CD14-positive monocyte (primary cell): ENCODE data around the gene KSR2. TPM values are rescaled to one million over a fixed set of nuclear protein-coding genes. Genes with fewer than 3 reads are reported as not detected.

Source experiments
- DNase-seq, 3 donors: peaks; one replicate each; pipeline ENCODE4 v3.0.0-alpha.2; 2011 to 2022
- H2AFZ ChIP-seq: 2 replicates; pipeline ENCODE4 v1.6.0; 2012; ENCODE audit warnings: mild to moderate bottlenecking, low read depth, low read length, inconsistent platforms; ENCODE audit not compliant: insufficient read depth, poor library complexity, severe bottlenecking
- H3K27ac ChIP-seq, 2 donors: 1 replicate in 1 of 2; 2 replicates in 1 of 2; pipeline ENCODE4 v1.5.1; 2012 to 2013; ENCODE audit warnings: low read length in 2 of 2, control low read depth in 1 of 2, inconsistent platforms in 1 of 2, low read depth in 1 of 2, mild to moderate bottlenecking in 1 of 2
- H3K27me3 ChIP-seq, 2 donors: one replicate each; pipeline versions ENCODE4 v1.6.0 to v1.6.1; 2011 to 2013; ENCODE audit warnings: low read length in 2 of 2; ENCODE audit not compliant: control insufficient read depth in 2 of 2, insufficient read depth in 2 of 2
- H3K36me3 ChIP-seq, 2 donors: replicated peaks in 1 of 2; 1 replicate in 1 of 2; 2 replicates in 1 of 2; pipeline versions ENCODE4 v1.5.1 to v1.6.1; 2012 to 2013; ENCODE audit warnings: low read length in 2 of 2, control low read depth in 1 of 2, inconsistent platforms in 1 of 2, mild to moderate bottlenecking in 1 of 2; ENCODE audit not compliant: insufficient read depth in 2 of 2, control insufficient read depth in 1 of 2
- H3K4me1 ChIP-seq, 2 donors: 1 replicate in 1 of 2; 2 replicates in 1 of 2; pipeline versions ENCODE4 v1.5.1 to v1.6.1; 2012 to 2013; ENCODE audit warnings: low read length in 2 of 2, control low read depth in 1 of 2, inconsistent platforms in 1 of 2, mild to moderate bottlenecking in 1 of 2, moderate library complexity in 1 of 2; ENCODE audit not compliant: insufficient read depth in 2 of 2, control insufficient read depth in 1 of 2
- H3K4me2 ChIP-seq: replicated peaks from 2 replicates; pipeline ENCODE3; 2012; ENCODE audit warnings: low read length, moderate library complexity, mild to moderate bottlenecking; ENCODE audit not compliant: poor library complexity, severe bottlenecking; ENCODE audit errors: extremely low read depth
- H3K4me3 ChIP-seq, 3 experiments: fragments of 200-600 bp in 1 of 3; sonication (generic) in 1 of 3; replicated peaks in 1 of 3; 1 replicate in 2 of 3; 2 replicates in 1 of 3; pipeline ENCODE4 v1.5.1; 2011 to 2013; ENCODE audit warnings: low read length in 3 of 3, mild to moderate bottlenecking in 3 of 3, control low read depth in 2 of 3, low read depth in 2 of 3, inconsistent platforms in 1 of 3, moderate library complexity in 1 of 3
- H3K79me2 ChIP-seq: 2 replicates; pipeline ENCODE4 v1.6.0; 2012; ENCODE audit warnings: mild to moderate bottlenecking, control low read depth, inconsistent platforms, low read length, moderate library complexity; ENCODE audit not compliant: insufficient read depth
- H3K9ac ChIP-seq: 2 replicates; pipeline ENCODE4 v1.6.0; 2017; ENCODE audit warnings: low read length, mild to moderate bottlenecking; ENCODE audit not compliant: insufficient read depth, poor library complexity, severe bottlenecking
- H3K9me3 ChIP-seq, 2 donors: replicated peaks in 1 of 2; 1 replicate in 1 of 2; 2 replicates in 1 of 2; pipeline versions ENCODE4 v1.5.1 to v1.6.1; 2012 to 2013; ENCODE audit warnings: low read length in 2 of 2, control low read depth in 1 of 2; ENCODE audit not compliant: control insufficient read depth in 1 of 2, insufficient read depth in 1 of 2
- H4K20me1 ChIP-seq: 2 replicates; pipeline ENCODE4 v1.6.0; 2012; ENCODE audit warnings: mild to moderate bottlenecking, low read length, control low read depth, moderate library complexity; ENCODE audit not compliant: insufficient read depth
- H3K27ac Mint-ChIP-seq, 7 donors: one replicate each; pipeline ENCODE4 v1.8.0; 2020; ENCODE audit warnings: mild to moderate bottlenecking in 7 of 7, mixed read lengths in 7 of 7, moderate library complexity in 6 of 7, inconsistent platforms in 2 of 7
- H3K27me3 Mint-ChIP-seq, 3 donors: one replicate each; pipeline ENCODE4 v1.8.0; 2021 to 2022; ENCODE audit warnings: low read depth in 3 of 3, mild to moderate bottlenecking in 3 of 3, mixed read lengths in 3 of 3, moderate library complexity in 3 of 3, inconsistent platforms in 1 of 3
- H3K36me3 Mint-ChIP-seq, 2 donors: one replicate each; pipeline ENCODE4 v1.8.0; 2020; ENCODE audit warnings: mixed read lengths in 2 of 2, inconsistent platforms in 1 of 2, mild to moderate bottlenecking in 1 of 2
- H3K4me1 Mint-ChIP-seq: one replicate; pipeline ENCODE4 v1.8.0; 2020; ENCODE audit warnings: mild to moderate bottlenecking, mixed read lengths
- H3K4me3 Mint-ChIP-seq, 2 donors: one replicate each; pipeline ENCODE4 v1.8.0; 2020; ENCODE audit warnings: mild to moderate bottlenecking in 2 of 2, mixed read lengths in 2 of 2, moderate library complexity in 1 of 2
- H3K9me3 Mint-ChIP-seq, 7 donors: one replicate each; pipeline ENCODE4 v1.8.0; 2020 to 2022; ENCODE audit warnings: mixed read lengths in 7 of 7, mild to moderate bottlenecking in 6 of 7, moderate library complexity in 6 of 7, inconsistent platforms in 2 of 7
- WGBS: methylation state at CpG from one replicate; pipeline ENCODE4 v1.1.5; 2013; ENCODE audit warnings: missing lambda C conversion rate; ENCODE audit not compliant: insufficient coverage; 5-methylcytosine and 5-hydroxymethylcytosine counted together
- intact Hi-C, 2 donors: fragments of 100-400 bp; cut with micrococcal nuclease; formaldehyde crosslinking; loops; one replicate each; pipeline versions ENCODE4 v1.15.0 to v1.15.1; 2023
- polyA plus RNA-seq, 3 donors: library from polyadenylated mRNA; depleted of rRNA in 1 of 3; unstranded in 2 of 3; stranded (reverse) in 1 of 3; fragments of 300-500 nt in 2 of 3; fragments of >200 nt in 1 of 3; fragmentation: Illumina TruSeq in 2 of 3; gene quantifications; 1 replicate in 2 of 3; 2 replicates in 1 of 3; pipeline ENCODE4 v1.2.3, GENCODE V29; 2012 to 2021
- TF ChIP-seq, protein P1 (sequence below): fragments of 200-600 bp; IDR thresholded peaks from one replicate; pipeline ENCODE4 v1.8.0; 2022; ENCODE audit warnings: antibody characterized with exemption, mild to moderate bottlenecking

Gene KSR2
- polyA plus RNA-seq, 3 donors: not detected

DNA sequence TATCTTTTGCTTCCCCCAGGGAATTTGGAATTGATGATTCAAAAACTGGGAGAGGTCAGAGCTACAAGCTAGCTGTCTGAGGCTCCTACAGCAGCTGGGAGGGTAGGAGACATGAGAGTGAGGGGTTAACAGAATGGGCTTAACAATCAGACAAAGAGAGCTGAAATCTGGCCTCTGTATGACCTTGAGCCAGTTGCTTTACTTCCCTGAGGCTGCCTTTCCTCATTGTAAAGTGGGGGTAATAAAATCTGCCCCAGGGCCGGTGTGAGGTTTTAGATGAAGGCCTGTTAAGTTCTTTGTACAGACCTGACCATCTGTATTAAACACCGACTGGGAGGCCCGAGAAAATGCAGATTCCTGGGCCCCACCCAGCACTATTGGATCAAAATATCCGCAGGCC lies 443.0 kb downstream of the KSR2 start:
- 63% methylated on average over 3 of the region's 4 CpGs for WGBS
- Mint-ChIP-seq H3K27me3 (peaks cover 25 to 46% (median 37%) of the 10 kb centered on the region in 3 donors), H3K9me3 (peaks cover 0 to 9% (median 3%) of the 10 kb centered on the region in 7 donors), H3K27ac (no peak overlapping the region), H3K4me3 (no peak overlapping the region), H3K4me1 (peaks cover 39% of the 10 kb centered on the region), H3K36me3 (peaks cover 8 to 9% of the 10 kb centered on the region in 2 donors)
- no peak overlapping the region for H3K4me3 ChIP-seq
- peaks cover 11 to 20% of the 10 kb centered on the region in 2 donors for H3K27me3 ChIP-seq
- no peak overlapping the region for H3K9ac ChIP-seq
- H3K36me3 ChIP-seq: no peaks in the 10 kb centered on the region
- no peak overlapping the region for H2AFZ ChIP-seq
- intact Hi-C loops: no loop called here
- TF ChIP-seq, protein P1, sequence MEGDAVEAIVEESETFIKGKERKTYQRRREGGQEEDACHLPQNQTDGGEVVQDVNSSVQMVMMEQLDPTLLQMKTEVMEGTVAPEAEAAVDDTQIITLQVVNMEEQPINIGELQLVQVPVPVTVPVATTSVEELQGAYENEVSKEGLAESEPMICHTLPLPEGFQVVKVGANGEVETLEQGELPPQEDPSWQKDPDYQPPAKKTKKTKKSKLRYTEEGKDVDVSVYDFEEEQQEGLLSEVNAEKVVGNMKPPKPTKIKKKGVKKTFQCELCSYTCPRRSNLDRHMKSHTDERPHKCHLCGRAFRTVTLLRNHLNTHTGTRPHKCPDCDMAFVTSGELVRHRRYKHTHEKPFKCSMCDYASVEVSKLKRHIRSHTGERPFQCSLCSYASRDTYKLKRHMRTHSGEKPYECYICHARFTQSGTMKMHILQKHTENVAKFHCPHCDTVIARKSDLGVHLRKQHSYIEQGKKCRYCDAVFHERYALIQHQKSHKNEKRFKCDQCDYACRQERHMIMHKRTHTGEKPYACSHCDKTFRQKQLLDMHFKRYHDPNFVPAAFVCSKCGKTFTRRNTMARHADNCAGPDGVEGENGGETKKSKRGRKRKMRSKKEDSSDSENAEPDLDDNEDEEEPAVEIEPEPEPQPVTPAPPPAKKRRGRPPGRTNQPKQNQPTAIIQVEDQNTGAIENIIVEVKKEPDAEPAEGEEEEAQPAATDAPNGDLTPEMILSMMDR: no peak
- no peak for DNase-seq
- H3K79me2 ChIP-seq: no peaks in the 10 kb centered on the region
- H3K9me3 ChIP-seq: no peaks in the 10 kb centered on the region
- H3K4me2 ChIP-seq: no peak overlapping the region
- H4K20me1 ChIP-seq: no peaks in the 10 kb centered on the region
- H3K27ac ChIP-seq: no peak overlapping the region
- H3K4me1 ChIP-seq: peaks cover 31 to 33% of the 10 kb centered on the region in 2 donors

DNA sequence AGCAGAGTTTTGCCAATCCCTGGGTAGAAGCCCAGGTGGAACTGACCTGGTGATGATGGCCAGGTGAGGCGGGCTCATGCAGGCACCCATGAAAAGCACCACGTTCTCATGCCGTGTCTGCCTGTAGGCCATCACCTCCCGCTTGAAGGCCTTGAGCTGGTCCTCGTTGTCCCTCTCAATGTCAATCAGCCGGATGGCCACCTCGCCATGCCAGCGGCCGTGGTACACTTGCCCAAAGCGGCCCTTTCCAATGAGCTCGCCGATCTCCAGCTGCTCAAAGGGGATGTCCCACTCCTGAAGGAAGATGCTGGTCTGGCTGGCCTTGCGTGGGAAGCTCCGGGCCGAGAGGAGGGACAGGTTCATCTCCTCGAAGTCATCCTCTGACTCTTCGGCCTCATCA lies 444.0 kb downstream of the KSR2 start:
- Histone ChIP-seq H3K9me3 (no peaks in the 10 kb centered on the region), H3K79me2 (no peaks in the 10 kb centered on the region), H3K27ac (no peak overlapping the region), H4K20me1 (no peaks in the 10 kb centered on the region), H3K4me1 (peaks cover 41 to 42% of the 10 kb centered on the region in 2 donors), H3K4me3 (no peak overlapping the region), H3K4me2 (no peak overlapping the region), H2AFZ (no peak overlapping the region), H3K9ac (no peak overlapping the region), H3K36me3 (no peaks in the 10 kb centered on the region), H3K27me3 (peaks cover 7 to 15% of the 10 kb centered on the region in 2 donors)
- H3K27ac Mint-ChIP-seq: no peak overlapping the region
- H3K27me3 Mint-ChIP-seq: peaks cover 23 to 42% (median 31%) of the 10 kb centered on the region in 3 donors
- intact Hi-C loops: no loop called here
- 92% methylated on average over 17 of the region's 17 CpGs for WGBS
- no peak for DNase-seq
- peaks cover 48% of the 10 kb centered on the region for H3K4me1 Mint-ChIP-seq
- peak overlapping the region in 1 of 2 donors; percentile 23 for H3K4me3 Mint-ChIP-seq
- TF ChIP-seq, protein P1: no peak
- H3K9me3 Mint-ChIP-seq: peaks cover 0 to 9% (median 1%) of the 10 kb centered on the region in 7 donors
- H3K36me3 Mint-ChIP-seq: peaks cover 8 to 9% of the 10 kb centered on the region in 2 donors
